GM18519 (cell line): ENCODE data around the gene APOL2.
"Not testable (repeated sequence)": the region's sequence is repeated elsewhere in the genome, so short reads cannot be mapped to it uniquely, and the experiment has no call there.

Experiments used
- ATAC-seq: cut with Tn5 transposase; IDR thresholded peaks from one replicate; pipeline ENCODE4 v1.9.1; 2021; ENCODE audit warnings: mild to moderate bottlenecking, moderate library complexity; ENCODE audit not compliant: unreplicated experiment, low FRiP score

Gene APOL2

GRCh38 chr22:36202906-36203305 is 36.4 kb downstream of the APOL2 start:
- not testable (repeated sequence) for ATAC-seq

GRCh38 chr22:36201630-36202319 is 37.6 kb downstream of the APOL2 start, which contains the start of gene APOL4:
TSS of gene APOL4 (minus strand) at chr22:36201809. CDS start at chr22:36201734, 75 bp downstream.
- ATAC-seq, result no peak

GRCh38 chr22:36201025-36201424 is 38.3 kb downstream of the APOL2 start:
- not testable (repeated sequence) for ATAC-seq

GRCh38 chr22:36199001-36199551 is 40.3 kb downstream of the APOL2 start:
- no peak for ATAC-seq

- no peak for ATAC-seq
Observed at GRCh38 chr22:36198536-36198935, 40.8 kb downstream of the APOL2 start.

GRCh38 chr22:36197514-36198146 is 41.7 kb downstream of the APOL2 start:
- no peak for ATAC-seq

- ATAC-seq, result no peak
Observed at GRCh38 chr22:36197065-36197440, 42.3 kb downstream of the APOL2 start.

GRCh38 chr22:36196254-36197064 is 42.9 kb downstream of the APOL2 start:
- no peak for ATAC-seq

GRCh38 chr22:36194971-36195370 is 44.4 kb downstream of the APOL2 start:
- ATAC-seq, result no peak

- ATAC-seq, result no peak
Observed at GRCh38 chr22:36194385-36194784, 44.9 kb downstream of the APOL2 start.

GRCh38 chr22:36193577-36193976 is 45.8 kb downstream of the APOL2 start:
- no peak for ATAC-seq

- ATAC-seq, result no peak
Observed at GRCh38 chr22:36193171-36193570, 46.2 kb downstream of the APOL2 start.

- no peak for ATAC-seq
Observed at GRCh38 chr22:36192542-36192941, 46.8 kb downstream of the APOL2 start.

- no peak for ATAC-seq
Observed at GRCh38 chr22:36191106-36191836, 48.1 kb downstream of the APOL2 start.

GRCh38 chr22:36187862-36188261 is 51.5 kb downstream of the APOL2 start:
- ATAC-seq, result not testable (repeated sequence)

GRCh38 chr22:36185828-36186624 is 53.3 kb downstream of the APOL2 start:
- ATAC-seq, result no peak

GRCh38 chr22:36184433-36185025 is 54.8 kb downstream of the APOL2 start:
- ATAC-seq, result no peak

- no peak for ATAC-seq
Observed at GRCh38 chr22:36183446-36183845, 55.9 kb downstream of the APOL2 start.

GRCh38 chr22:36182857-36183256 is 56.5 kb downstream of the APOL2 start:
- no peak for ATAC-seq
